Type B pancreatic cell (in vitro differentiated cells): ENCODE measurements around the gene PRDM1. TPM values are rescaled to one million over a fixed set of nuclear protein-coding genes. Genes with fewer than 3 reads are reported as not detected.

Source experiments
- DNase-seq: peaks from one replicate; pipeline ENCODE4 v3.0.0; 2021; ENCODE audit warnings: mixed read lengths; ENCODE audit not compliant: unreplicated experiment; ENCODE audit errors: extremely low spot score
- H3K27ac Mint-ChIP-seq: 2 replicates; pipeline ENCODE4 v1.8.0; 2021; ENCODE audit warnings: mild to moderate bottlenecking, mixed read lengths
- H3K27me3 Mint-ChIP-seq: 2 replicates; pipeline ENCODE4 v1.8.0; 2021; ENCODE audit warnings: mixed read lengths
- H3K36me3 Mint-ChIP-seq: 2 replicates; pipeline ENCODE4 v1.8.0; 2021; ENCODE audit warnings: mixed read lengths
- H3K4me1 Mint-ChIP-seq: one replicate; pipeline ENCODE4 v1.8.0; 2021; ENCODE audit warnings: mixed read lengths; ENCODE audit not compliant: unreplicated experiment
- H3K4me3 Mint-ChIP-seq: 2 replicates; pipeline ENCODE4 v1.8.0; 2021; ENCODE audit warnings: mild to moderate bottlenecking, mixed read lengths
- H3K9me3 Mint-ChIP-seq: 2 replicates; pipeline ENCODE4 v1.8.0; 2021; ENCODE audit warnings: mixed read lengths
- total RNA-seq: library from RNA; stranded (reverse); gene quantifications from 2 replicates; pipeline ENCODE4 v1.2.1, GENCODE V29; 2021; ENCODE audit warnings: low replicate concordance
- TF ChIP-seq, protein P1 (sequence below): fragments of 200-600 bp; sonication (generic); conservative IDR thresholded peaks from 2 replicates; pipeline ENCODE4 v1.5.0; 2021; ENCODE audit warnings: antibody characterized with exemption, mild to moderate bottlenecking

Gene PRDM1
- total RNA-seq, 1 donor from 2014 or later = 15.5 TPM

GRCh38 chr6:106060167-106060566 is 26.0 kb upstream of the PRDM1 start:
- H3K27me3 Mint-ChIP-seq = peaks cover 13% of the 10 kb centered on the region
- H3K4me3 Mint-ChIP-seq = no peak overlapping the region
- no peaks in the 10 kb centered on the region for H3K36me3 Mint-ChIP-seq
- DNase-seq = no peak
- TF ChIP-seq, protein P1, sequence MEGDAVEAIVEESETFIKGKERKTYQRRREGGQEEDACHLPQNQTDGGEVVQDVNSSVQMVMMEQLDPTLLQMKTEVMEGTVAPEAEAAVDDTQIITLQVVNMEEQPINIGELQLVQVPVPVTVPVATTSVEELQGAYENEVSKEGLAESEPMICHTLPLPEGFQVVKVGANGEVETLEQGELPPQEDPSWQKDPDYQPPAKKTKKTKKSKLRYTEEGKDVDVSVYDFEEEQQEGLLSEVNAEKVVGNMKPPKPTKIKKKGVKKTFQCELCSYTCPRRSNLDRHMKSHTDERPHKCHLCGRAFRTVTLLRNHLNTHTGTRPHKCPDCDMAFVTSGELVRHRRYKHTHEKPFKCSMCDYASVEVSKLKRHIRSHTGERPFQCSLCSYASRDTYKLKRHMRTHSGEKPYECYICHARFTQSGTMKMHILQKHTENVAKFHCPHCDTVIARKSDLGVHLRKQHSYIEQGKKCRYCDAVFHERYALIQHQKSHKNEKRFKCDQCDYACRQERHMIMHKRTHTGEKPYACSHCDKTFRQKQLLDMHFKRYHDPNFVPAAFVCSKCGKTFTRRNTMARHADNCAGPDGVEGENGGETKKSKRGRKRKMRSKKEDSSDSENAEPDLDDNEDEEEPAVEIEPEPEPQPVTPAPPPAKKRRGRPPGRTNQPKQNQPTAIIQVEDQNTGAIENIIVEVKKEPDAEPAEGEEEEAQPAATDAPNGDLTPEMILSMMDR = no peak
- no peak overlapping the region for H3K27ac Mint-ChIP-seq
- H3K9me3 Mint-ChIP-seq = no peaks in the 10 kb centered on the region
- H3K4me1 Mint-ChIP-seq = peaks cover 12% of the 10 kb centered on the region

- Mint-ChIP-seq H3K27ac (no peak overlapping the region), H3K27me3 (peaks cover 14% of the 10 kb centered on the region), H3K9me3 (no peaks in the 10 kb centered on the region), H3K4me3 (no peak overlapping the region), H3K4me1 (peaks cover 12% of the 10 kb centered on the region), H3K36me3 (no peaks in the 10 kb centered on the region)
- TF ChIP-seq, protein P1 = no peak
- DNase-seq = no peak
Observed at GRCh38 chr6:106063448-106063850, 22.7 kb upstream of the PRDM1 start.

DNA sequence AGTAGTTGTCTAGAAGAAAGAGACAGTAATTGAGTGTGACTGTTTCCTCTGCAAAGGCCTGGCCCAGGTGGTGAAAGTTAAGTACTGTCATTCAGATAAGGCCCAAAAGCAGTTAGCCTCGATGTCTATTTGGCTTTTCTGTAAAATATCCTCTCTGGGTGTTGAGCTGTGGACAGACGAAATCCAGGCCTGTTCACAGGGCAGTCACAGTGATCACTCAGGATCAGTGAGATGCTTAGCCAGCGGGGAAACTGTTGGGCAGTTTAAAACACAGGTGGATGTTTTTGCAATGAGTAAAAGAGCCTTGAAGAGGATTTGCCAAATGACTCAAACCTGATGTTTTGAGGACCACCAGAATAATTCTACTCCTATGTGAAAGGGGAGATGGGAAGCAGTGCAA is 22.0 kb upstream of the PRDM1 start:
- DNase-seq = no peak
- no peaks in the 10 kb centered on the region for H3K9me3 Mint-ChIP-seq
- H3K36me3 Mint-ChIP-seq = no peaks in the 10 kb centered on the region
- H3K4me1 Mint-ChIP-seq = peaks cover 12% of the 10 kb centered on the region
- H3K27me3 Mint-ChIP-seq = peaks cover 18% of the 10 kb centered on the region
- TF ChIP-seq, protein P1 = no peak
- H3K27ac Mint-ChIP-seq = no peak overlapping the region
- no peak overlapping the region for H3K4me3 Mint-ChIP-seq

DNA sequence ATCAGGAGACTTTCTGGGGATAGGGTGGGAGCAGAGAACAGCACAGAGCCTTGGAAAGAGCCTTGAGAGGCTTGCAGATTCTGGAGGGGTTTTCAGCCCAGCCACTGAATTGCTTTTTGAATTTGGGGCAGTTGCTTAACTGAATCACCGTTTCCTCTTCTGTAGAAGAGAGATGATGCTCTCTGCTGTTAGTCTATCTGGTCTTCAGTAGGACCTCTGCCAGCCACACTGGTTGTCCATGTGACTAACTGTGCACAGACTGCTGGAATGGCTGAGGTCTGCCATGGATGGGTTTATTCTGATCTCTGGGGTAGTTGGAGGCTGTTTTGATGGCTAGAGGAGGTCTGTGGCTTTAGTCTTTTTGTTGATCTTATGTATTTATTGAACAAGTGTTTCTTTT is 21.4 kb upstream of the PRDM1 start:
- H3K9me3 Mint-ChIP-seq = no peaks in the 10 kb centered on the region
- H3K36me3 Mint-ChIP-seq = no peaks in the 10 kb centered on the region
- peaks cover 19% of the 10 kb centered on the region for H3K4me1 Mint-ChIP-seq
- H3K27ac Mint-ChIP-seq = no peak overlapping the region
- peaks cover 24% of the 10 kb centered on the region for H3K27me3 Mint-ChIP-seq
- no peak for DNase-seq
- TF ChIP-seq, protein P1 = no peak
- no peak overlapping the region for H3K4me3 Mint-ChIP-seq

DNA sequence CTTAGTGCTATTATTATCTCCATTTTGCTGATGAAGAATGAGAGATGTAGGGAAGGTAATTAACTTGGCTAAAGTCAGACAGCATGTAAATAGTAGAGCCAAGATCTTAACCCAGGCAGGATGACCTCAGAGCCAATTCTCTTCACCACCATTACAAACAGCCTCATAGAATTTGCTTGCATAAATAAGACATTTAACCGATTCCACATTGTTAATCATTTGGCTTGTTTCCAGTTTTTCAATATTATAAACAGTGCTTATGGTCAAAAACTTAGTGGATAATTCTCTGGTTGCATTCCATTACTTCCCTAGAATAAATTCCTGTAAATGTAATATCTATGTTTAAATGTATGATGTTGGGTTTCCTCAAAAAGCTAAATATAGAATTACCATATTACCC is 19.1 kb upstream of the PRDM1 start:
- H3K9me3 Mint-ChIP-seq = no peaks in the 10 kb centered on the region
- no peak for DNase-seq
- TF ChIP-seq, protein P1 = no peak
- H3K4me1 Mint-ChIP-seq = peaks cover 24% of the 10 kb centered on the region
- no peaks in the 10 kb centered on the region for H3K36me3 Mint-ChIP-seq
- H3K27ac Mint-ChIP-seq = no peak overlapping the region
- H3K4me3 Mint-ChIP-seq = no peak overlapping the region
- peaks cover 24% of the 10 kb centered on the region for H3K27me3 Mint-ChIP-seq

DNA sequence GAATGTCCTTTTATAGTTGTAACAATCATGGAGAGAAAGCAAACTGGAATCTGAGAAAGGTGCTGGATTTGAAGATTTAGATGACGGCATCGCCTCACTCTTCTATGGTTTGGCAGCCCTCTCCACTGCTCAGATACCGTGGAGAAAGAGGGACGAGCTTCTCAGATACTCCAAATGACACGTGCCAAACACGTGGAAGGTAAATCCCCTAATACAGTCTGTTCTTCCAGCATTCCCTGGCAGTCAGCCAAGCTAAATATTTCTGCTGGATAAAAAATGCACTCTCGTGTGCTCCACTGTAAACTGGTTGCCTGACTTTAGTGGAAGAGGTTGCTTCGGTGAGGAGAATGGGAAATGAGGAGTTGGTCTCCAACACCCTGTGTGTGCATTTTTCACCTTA is 16.7 kb upstream of the PRDM1 start:
- no peak overlapping the region for H3K4me3 Mint-ChIP-seq
- H3K36me3 Mint-ChIP-seq = no peaks in the 10 kb centered on the region
- peaks cover 14% of the 10 kb centered on the region for H3K4me1 Mint-ChIP-seq
- no peak overlapping the region for H3K27ac Mint-ChIP-seq
- TF ChIP-seq, protein P1 = no peak
- DNase-seq = no peak
- H3K9me3 Mint-ChIP-seq = no peaks in the 10 kb centered on the region
- peaks cover 20% of the 10 kb centered on the region for H3K27me3 Mint-ChIP-seq
